ENCODE results near the gene GPRC5B. TPM values are rescaled to one million over a fixed set of nuclear protein-coding genes. Genes with fewer than 3 reads are reported as not detected.

The GPRC5B gene
- total RNA-seq, 6 donors from 2014 or later = 3.6 to 21.5 (median 5.5) TPM

- no peak for ATAC-seq (ENCODE audit: low FRiP score in 2 of 2)
- no peaks in the 10 kb centered on the region for H3K9me3 ChIP-seq
- no peak overlapping the region for H3K4me3 ChIP-seq
- TF ChIP-seq POLR2A (IDR thresholded peaks at IDR 0.05) (no peak), CTCF (IDR thresholded peaks at IDR 0.05) (no peak), EP300 (IDR thresholded peaks at IDR 0.05) (no peak), POLR2AphosphoS5 (IDR thresholded peaks at IDR 0.05) (no peak)
- DNase-seq = no peak
- no peak overlapping the region for H3K27ac ChIP-seq
- no peaks in the 10 kb centered on the region for H3K4me1 ChIP-seq
- no peaks in the 10 kb centered on the region for H3K27me3 ChIP-seq
- no peaks in the 10 kb centered on the region for H3K36me3 ChIP-seq
- WGBS, 2 donors = 86 to 88% methylated on average over 3 of the region's 3 CpGs
Measured at GRCh38 chr16:19848756-19849155, 35.9 kb downstream of the GPRC5B start.

- Histone ChIP-seq H3K27ac (no peak overlapping the region), H3K4me1 (no peaks in the 10 kb centered on the region), H3K9me3 (no peaks in the 10 kb centered on the region), H3K27me3 (no peaks in the 10 kb centered on the region), H3K36me3 (no peaks in the 10 kb centered on the region), H3K4me3 (no peak overlapping the region)
- 87 to 97% methylated on average over 5 of the region's 5 CpGs for WGBS, 2 donors
- TF ChIP-seq CTCF (IDR thresholded peaks at IDR 0.05) = no peak
- no peak for TF ChIP-seq POLR2AphosphoS5 (IDR thresholded peaks at IDR 0.05)
- no peak for TF ChIP-seq EP300 (IDR thresholded peaks at IDR 0.05)
- no peak for TF ChIP-seq POLR2A (IDR thresholded peaks at IDR 0.05)
- ATAC-seq (ENCODE audit: low FRiP score in 2 of 2) = no peak
- DNase-seq = no peak
Measured at GRCh38 chr16:19846436-19846835, 38.2 kb downstream of the GPRC5B start.

- DNase-seq = no peak
- ATAC-seq (ENCODE audit: low FRiP score in 2 of 2) = peak in 1 of 2 donors; percentile 73
- Histone ChIP-seq H3K4me1 (no peaks in the 10 kb centered on the region), H3K9me3 (no peaks in the 10 kb centered on the region), H3K27me3 (no peaks in the 10 kb centered on the region), H3K36me3 (no peaks in the 10 kb centered on the region), H3K27ac (peak overlapping the region in 1 of 4 donors; percentile 36), H3K4me3 (no peak overlapping the region)
- 86 to 92% methylated on average over 11 of the region's 11 CpGs for WGBS, 2 donors
- no peak for TF ChIP-seq POLR2AphosphoS5 (IDR thresholded peaks at IDR 0.05)
- no peak for TF ChIP-seq EP300 (IDR thresholded peaks at IDR 0.05)
- TF ChIP-seq POLR2A (IDR thresholded peaks at IDR 0.05) = no peak
- TF ChIP-seq CTCF (IDR thresholded peaks at IDR 0.05) = no peak
Measured at GRCh38 chr16:19844945-19845641, 39.6 kb downstream of the GPRC5B start.

GRCh38 chr16:19843371-19843770 is 41.3 kb downstream of the GPRC5B start:
- 83 to 100% methylated on average over 1 of the region's 1 CpG for WGBS, 2 donors
- Histone ChIP-seq H3K27me3 (no peaks in the 10 kb centered on the region), H3K36me3 (no peaks in the 10 kb centered on the region), H3K4me1 (no peaks in the 10 kb centered on the region), H3K4me3 (no peak overlapping the region), H3K9me3 (no peaks in the 10 kb centered on the region), H3K27ac (no peak overlapping the region)
- no peak for DNase-seq
- no peak for TF ChIP-seq EP300 (IDR thresholded peaks at IDR 0.05)
- no peak for TF ChIP-seq POLR2A (IDR thresholded peaks at IDR 0.05)
- no peak for TF ChIP-seq CTCF (IDR thresholded peaks at IDR 0.05)
- TF ChIP-seq POLR2AphosphoS5 (IDR thresholded peaks at IDR 0.05) = no peak
- no peak for ATAC-seq (ENCODE audit: low FRiP score in 2 of 2)

Data from upper lobe of left lung (tissue), 6 donors.